Measurements from ENCODE around the gene TMEM255A.
A peak's percentile ranks its signal among the peaks of the same experiment; 100 is the strongest.

The TMEM255A gene

DNA sequence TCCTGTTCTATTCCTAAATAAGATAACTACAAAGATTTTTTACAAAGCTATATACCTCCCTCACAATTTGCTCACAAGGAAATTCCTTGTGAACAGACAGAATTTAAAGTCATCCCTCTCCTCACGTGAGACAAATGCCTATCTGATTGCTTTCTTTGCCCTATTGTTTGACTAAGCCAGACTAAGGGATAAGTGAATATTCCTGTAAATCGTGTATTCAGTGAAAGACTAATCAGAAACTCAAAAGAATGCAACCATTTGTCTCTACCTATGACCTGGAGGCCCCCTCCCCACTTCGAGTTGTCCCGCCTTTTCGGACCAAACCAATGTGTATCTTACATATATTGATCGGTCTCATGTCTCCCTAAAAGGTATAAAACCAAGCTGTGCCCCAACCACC lies 76.0 kb downstream of the TMEM255A start:
- H3K4me3 ChIP-seq (ENCODE audit: low read depth, low read length), result no peak overlapping the region
- TF ChIP-seq CTCF (IDR thresholded peaks at IDR 0.05; ENCODE audit: low read depth, low read length), result no peak

DNA sequence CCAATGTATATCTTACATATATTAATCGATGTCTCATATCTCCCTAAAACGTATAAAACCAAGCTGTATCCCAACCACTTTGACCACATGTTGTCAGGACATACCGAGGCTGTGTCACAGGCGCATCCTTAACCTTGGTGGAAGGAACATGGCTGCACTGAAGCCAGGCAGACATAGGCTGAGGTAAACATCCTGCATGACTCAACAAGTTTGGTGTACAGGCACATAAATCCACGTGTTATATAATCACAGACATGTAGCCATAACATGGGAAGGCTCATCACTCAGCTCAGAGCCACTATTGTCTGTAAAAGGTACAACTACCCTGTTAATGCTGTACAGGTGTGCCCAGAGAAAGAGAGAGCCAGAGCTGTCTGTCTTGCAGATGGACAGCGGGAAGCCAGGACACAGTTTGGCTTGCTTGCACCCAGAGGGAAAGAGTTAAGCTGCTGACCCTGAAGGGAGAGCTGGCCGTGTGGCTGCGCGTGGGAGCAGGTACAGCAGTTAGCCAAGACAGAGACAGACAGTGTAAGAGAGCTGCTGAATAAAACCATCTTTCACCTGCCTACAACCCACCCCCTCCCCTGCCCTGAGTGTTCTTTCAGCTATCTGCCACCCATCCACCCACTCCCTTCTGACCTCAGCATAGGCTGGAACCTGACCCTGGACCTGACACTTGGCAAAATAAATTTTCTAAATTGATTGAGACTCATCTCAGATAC lies 82.9 kb downstream of the TMEM255A start:
- TF ChIP-seq CTCF (IDR thresholded peaks at IDR 0.05; ENCODE audit: low read depth, low read length), result no peak
- no peak overlapping the region for H3K4me3 ChIP-seq (ENCODE audit: low read depth, low read length)

GRCh38 chrX:120224388-120224787 lies 86.9 kb downstream of the TMEM255A start:
- H3K4me3 ChIP-seq (ENCODE audit: low read depth, low read length), result no peak overlapping the region
- TF ChIP-seq CTCF (IDR thresholded peaks at IDR 0.05; ENCODE audit: low read depth, low read length), result no peak

DNA sequence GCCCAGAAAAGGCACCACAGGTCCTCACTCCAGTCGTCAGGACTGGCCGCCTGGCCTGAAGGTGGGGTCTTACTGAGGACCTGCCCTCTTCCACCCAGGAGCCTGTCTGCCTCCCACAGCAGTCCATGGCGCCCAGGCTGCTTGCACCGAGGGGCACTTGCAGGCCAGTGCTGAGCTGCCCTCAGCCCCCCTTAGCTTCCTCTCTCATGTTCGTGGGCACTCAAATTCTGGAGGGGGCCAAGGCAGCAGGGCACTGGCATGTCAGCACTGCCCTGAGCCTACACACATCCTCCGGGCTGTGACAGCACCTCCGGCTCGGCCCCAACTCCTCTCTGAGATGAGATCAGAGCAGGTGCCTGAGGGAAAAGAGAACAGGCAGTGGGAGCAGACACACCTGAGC lies 87.9 kb downstream of the TMEM255A start:
- no peak for TF ChIP-seq CTCF (IDR thresholded peaks at IDR 0.05; ENCODE audit: low read depth, low read length)
- no peak overlapping the region for H3K4me3 ChIP-seq (ENCODE audit: low read depth, low read length)

GRCh38 chrX:120213438-120214265 lies 97.6 kb downstream of the TMEM255A start:
- peak; percentile 87 for TF ChIP-seq CTCF (IDR thresholded peaks at IDR 0.05; ENCODE audit: low read depth, low read length)
- H3K4me3 ChIP-seq (ENCODE audit: low read depth, low read length), result no peak overlapping the region
